Liver (tissue), 9 donors: ENCODE measurements around the gene MRLN. TPM values are rescaled to one million over a fixed set of nuclear protein-coding genes. Genes with fewer than 3 reads are reported as not detected.

Source experiments
- DNase-seq: peaks from one replicate; pipeline ENCODE4 v3.0.0-alpha.2; 2017; ENCODE audit warnings: low spot score
- H3K27ac ChIP-seq, 2 donors: one replicate each; pipeline ENCODE4 v1.7.0; 2013; ENCODE audit warnings: inconsistent platforms in 2 of 2, low read length in 2 of 2, control low read depth in 1 of 2, low read depth in 1 of 2, mild to moderate bottlenecking in 1 of 2
- H3K27me3 ChIP-seq, 4 donors: one replicate each; pipeline versions ENCODE4 v1.6.1 to v1.7.0; 2013; ENCODE audit warnings: low read length in 3 of 4, inconsistent platforms in 1 of 4, mild to moderate bottlenecking in 1 of 4, moderate library complexity in 1 of 4; ENCODE audit not compliant: control insufficient read depth in 4 of 4, insufficient read depth in 4 of 4
- H3K36me3 ChIP-seq, 4 donors: one replicate each; pipeline versions ENCODE4 v1.6.1 to v1.7.0; 2013; ENCODE audit warnings: low read length in 3 of 4, mild to moderate bottlenecking in 3 of 4, low read depth in 1 of 4, moderate library complexity in 1 of 4; ENCODE audit not compliant: control insufficient read depth in 4 of 4, insufficient read depth in 3 of 4
- H3K4me1 ChIP-seq, 4 donors: one replicate each; pipeline versions ENCODE4 v1.6.1 to v1.7.0; 2013; ENCODE audit warnings: low read length in 3 of 4, mild to moderate bottlenecking in 3 of 4, moderate library complexity in 1 of 4; ENCODE audit not compliant: control insufficient read depth in 4 of 4, insufficient read depth in 4 of 4
- H3K4me3 ChIP-seq, 3 donors: one replicate each; pipeline versions ENCODE4 v1.6.1 to v1.7.0; 2013; ENCODE audit warnings: low read length in 3 of 3, control low read depth in 1 of 3, low read depth in 1 of 3, mild to moderate bottlenecking in 1 of 3
- H3K9ac ChIP-seq, 2 donors: one replicate each; pipeline ENCODE4 v1.7.0; 2013; ENCODE audit warnings: low read length in 2 of 2, mild to moderate bottlenecking in 2 of 2, moderate library complexity in 2 of 2, control low read depth in 1 of 2, low read depth in 1 of 2
- H3K9me3 ChIP-seq, 4 donors: one replicate each; pipeline versions ENCODE4 v1.6.1 to v1.7.0; 2013; ENCODE audit warnings: low read length in 3 of 4; ENCODE audit not compliant: control insufficient read depth in 4 of 4
- CTCF ChIP-seq: fragments of 150-350 bp; IDR thresholded peaks from 2 replicates; pipeline ENCODE4 v1.5.1; 2017; ENCODE audit warnings: improper control_type of control experiment, low read depth, low read length; ENCODE audit not compliant: missing input control
- EGR1 ChIP-seq, 2 donors: IDR thresholded peaks; 2 replicates each; pipeline ENCODE4 v1.6.1; 2016 to 2018; ENCODE audit warnings: antibody characterized with exemption in 2 of 2, low read depth in 2 of 2
- FOXA1 ChIP-seq: IDR thresholded peaks from 2 replicates; pipeline ENCODE4 v1.6.1; 2016; ENCODE audit warnings: antibody characterized with exemption
- FOXA2 ChIP-seq: IDR thresholded peaks from 2 replicates; pipeline ENCODE4 v1.6.1; 2016; ENCODE audit warnings: antibody characterized with exemption
- GABPA ChIP-seq, 2 donors: IDR thresholded peaks in 1 of 2; conservative IDR thresholded peaks in 1 of 2; 2 replicates each; pipeline ENCODE4 v1.6.1; 2016; ENCODE audit warnings: antibody characterized with exemption in 2 of 2, mild to moderate bottlenecking in 1 of 2, moderate library complexity in 1 of 2
- MAX ChIP-seq: IDR thresholded peaks from 2 replicates; pipeline ENCODE4 v1.6.1; 2016; ENCODE audit warnings: antibody characterized with exemption
- NR2F2 ChIP-seq: IDR thresholded peaks from 2 replicates; pipeline ENCODE4 v1.6.1; 2016; ENCODE audit warnings: antibody characterized with exemption
- RAD21 ChIP-seq, 2 donors: IDR thresholded peaks; 2 replicates each; pipeline ENCODE4 v1.6.1; 2016; ENCODE audit warnings: antibody characterized with exemption in 2 of 2, mild to moderate bottlenecking in 2 of 2
- RXRA ChIP-seq, 2 donors: IDR thresholded peaks; 2 replicates each; pipeline ENCODE4 v1.6.1; 2017 to 2018; ENCODE audit warnings: antibody characterized with exemption in 2 of 2, mild to moderate bottlenecking in 1 of 2
- SP1 ChIP-seq: IDR thresholded peaks from 2 replicates; pipeline ENCODE4 v1.6.1; 2018; ENCODE audit warnings: antibody characterized with exemption, mild to moderate bottlenecking
- TAF1 ChIP-seq: conservative IDR thresholded peaks from 2 replicates; pipeline ENCODE4 v1.6.1; 2016; ENCODE audit warnings: antibody characterized with exemption, mild to moderate bottlenecking
- YY1 ChIP-seq: IDR thresholded peaks from 2 replicates; pipeline ENCODE4 v1.6.1; 2016; ENCODE audit warnings: antibody characterized with exemption, mild to moderate bottlenecking
- WGBS: extraction: QIAGEN DNeasy Blood & Tissue Kit; methylation state at CpG from one replicate; pipeline ENCODE4 v1.1.7; 2013; 5-methylcytosine and 5-hydroxymethylcytosine counted together
- polyA plus RNA-seq, 2 donors: library from polyadenylated mRNA; stranded (reverse) in 1 of 2; unstranded in 1 of 2; fragments of 200-250 nt in 1 of 2; fragments of >200 nt in 1 of 2; fragmentation: Nextera tagmentation in 1 of 2; extraction: Ambion mirVana in 1 of 2; gene quantifications; one replicate each; pipeline versions ENCODE4 v1.2.1 to v1.2.3, GENCODE V29; 2013 to 2015
- total RNA-seq, 2 donors: library from RNA; depleted of rRNA; stranded (reverse); fragments of >200 nt; gene quantifications; one replicate each; pipeline ENCODE4 v1.2.3, GENCODE V29; 2014
- TF ChIP-seq, protein P1 (sequence below): IDR thresholded peaks from 2 replicates; pipeline ENCODE4 v1.6.1; 2016; ENCODE audit warnings: antibody characterized with exemption
- TF ChIP-seq, protein P2 (sequence below): IDR thresholded peaks from 2 replicates; pipeline ENCODE4 v1.6.1; 2016; ENCODE audit warnings: antibody characterized with exemption
- donor health status: healthy.
- donor health status: healthy.
- donor health status: healthy.
- donor health status: healthy.
- donor health status: healthy.

MRLN gene
- total and polyA plus RNA-seq, 4 donors = not detected

GRCh38 chr10:59704630-59705029 lies 48.6 kb downstream of the MRLN start:
- Histone ChIP-seq H3K9ac (no peak overlapping the region), H3K4me1 (peaks cover 8 to 12% (median 11%) of the 10 kb centered on the region in 4 donors), H3K36me3 (no peaks in the 10 kb centered on the region), H3K9me3 (no peaks in the 10 kb centered on the region), H3K27me3 (peaks cover 0 to 14% (median 7%) of the 10 kb centered on the region in 4 donors), H3K27ac (no peak overlapping the region), H3K4me3 (no peak overlapping the region)
- WGBS = 31% methylated on average over 2 of the region's 2 CpGs
- DNase-seq = no peak
- TF ChIP-seq FOXA2 (no peak), CTCF (no peak), RXRA (IDR thresholded peaks at IDR 0.05) (no peak), NR2F2 (no peak), YY1 (no peak), EGR1 (IDR thresholded peaks at IDR 0.05; ENCODE audit: low read depth in 2 of 2) (no peak), FOXA1 (no peak), MAX (no peak), GABPA (IDR thresholded peaks at IDR 0.05 in 1 of 2, conservative IDR thresholded peaks at IDR 0.05 in 1 of 2) (no peak)
- TF ChIP-seq, protein P1, sequence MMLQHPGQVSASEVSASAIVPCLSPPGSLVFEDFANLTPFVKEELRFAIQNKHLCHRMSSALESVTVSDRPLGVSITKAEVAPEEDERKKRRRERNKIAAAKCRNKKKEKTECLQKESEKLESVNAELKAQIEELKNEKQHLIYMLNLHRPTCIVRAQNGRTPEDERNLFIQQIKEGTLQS = no peak
- TF ChIP-seq, protein P2, sequence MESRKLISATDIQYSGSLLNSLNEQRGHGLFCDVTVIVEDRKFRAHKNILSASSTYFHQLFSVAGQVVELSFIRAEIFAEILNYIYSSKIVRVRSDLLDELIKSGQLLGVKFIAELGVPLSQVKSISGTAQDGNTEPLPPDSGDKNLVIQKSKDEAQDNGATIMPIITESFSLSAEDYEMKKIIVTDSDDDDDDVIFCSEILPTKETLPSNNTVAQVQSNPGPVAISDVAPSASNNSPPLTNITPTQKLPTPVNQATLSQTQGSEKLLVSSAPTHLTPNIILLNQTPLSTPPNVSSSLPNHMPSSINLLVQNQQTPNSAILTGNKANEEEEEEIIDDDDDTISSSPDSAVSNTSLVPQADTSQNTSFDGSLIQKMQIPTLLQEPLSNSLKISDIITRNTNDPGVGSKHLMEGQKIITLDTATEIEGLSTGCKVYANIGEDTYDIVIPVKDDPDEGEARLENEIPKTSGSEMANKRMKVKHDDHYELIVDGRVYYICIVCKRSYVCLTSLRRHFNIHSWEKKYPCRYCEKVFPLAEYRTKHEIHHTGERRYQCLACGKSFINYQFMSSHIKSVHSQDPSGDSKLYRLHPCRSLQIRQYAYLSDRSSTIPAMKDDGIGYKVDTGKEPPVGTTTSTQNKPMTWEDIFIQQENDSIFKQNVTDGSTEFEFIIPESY = no peak

DNA sequence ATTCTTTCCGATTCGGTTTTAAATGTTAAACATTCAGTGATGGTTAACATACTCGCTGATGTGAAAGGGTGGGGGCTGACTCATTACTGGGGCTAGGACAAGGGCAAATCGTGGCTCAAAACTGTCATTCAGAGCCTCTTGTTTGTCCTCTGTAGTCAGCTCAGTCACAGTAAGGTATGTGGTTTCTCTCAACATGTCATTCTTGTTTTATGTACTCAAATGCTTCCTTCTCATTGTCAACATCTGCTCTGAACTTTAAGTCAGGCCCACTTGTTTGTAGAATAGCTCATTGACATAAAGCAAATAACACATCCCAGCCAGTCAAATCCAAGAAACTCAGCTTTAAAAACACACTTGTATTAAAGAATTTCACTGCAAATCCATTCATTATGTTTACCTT lies 50.9 kb downstream of the MRLN start:
- Histone ChIP-seq H3K27ac (no peak overlapping the region), H3K4me1 (no peaks in the 10 kb centered on the region), H3K36me3 (no peaks in the 10 kb centered on the region), H3K9ac (no peak overlapping the region), H3K4me3 (no peak overlapping the region), H3K27me3 (peaks cover 0 to 3% (median 0%) of the 10 kb centered on the region in 4 donors), H3K9me3 (no peaks in the 10 kb centered on the region)
- no peak for DNase-seq
- TF ChIP-seq YY1 (no peak), SP1 (no peak), FOXA1 (no peak), EGR1 (IDR thresholded peaks at IDR 0.05; ENCODE audit: low read depth in 2 of 2) (no peak), RAD21 (IDR thresholded peaks at IDR 0.05) (no peak), FOXA2 (no peak), TAF1 (no peak)
- 51% methylated on average over 4 of the region's 4 CpGs for WGBS

- Histone ChIP-seq H3K9me3 (no peaks in the 10 kb centered on the region), H3K4me1 (no peaks in the 10 kb centered on the region), H3K27me3 (peaks cover 0 to 3% (median 0%) of the 10 kb centered on the region in 4 donors), H3K9ac (no peak overlapping the region), H3K4me3 (no peak overlapping the region), H3K27ac (no peak overlapping the region), H3K36me3 (no peaks in the 10 kb centered on the region)
- DNase-seq = no peak
- TF ChIP-seq RAD21 (IDR thresholded peaks at IDR 0.05) (no peak), NR2F2 (no peak), MAX (no peak), SP1 (no peak)
- TF ChIP-seq, protein P2 = no peak
- TF ChIP-seq, protein P1 = no peak
- WGBS = 66% methylated on average over 4 of the region's 4 CpGs
These were observed 52.5 kb downstream of the MRLN start for GRCh38 chr10:59700709-59701108.
